ENCODE measurements around the gene SNRNP25.
A peak's percentile ranks its signal among the peaks of the same experiment; 100 is the strongest.

SNRNP25 gene

DNA sequence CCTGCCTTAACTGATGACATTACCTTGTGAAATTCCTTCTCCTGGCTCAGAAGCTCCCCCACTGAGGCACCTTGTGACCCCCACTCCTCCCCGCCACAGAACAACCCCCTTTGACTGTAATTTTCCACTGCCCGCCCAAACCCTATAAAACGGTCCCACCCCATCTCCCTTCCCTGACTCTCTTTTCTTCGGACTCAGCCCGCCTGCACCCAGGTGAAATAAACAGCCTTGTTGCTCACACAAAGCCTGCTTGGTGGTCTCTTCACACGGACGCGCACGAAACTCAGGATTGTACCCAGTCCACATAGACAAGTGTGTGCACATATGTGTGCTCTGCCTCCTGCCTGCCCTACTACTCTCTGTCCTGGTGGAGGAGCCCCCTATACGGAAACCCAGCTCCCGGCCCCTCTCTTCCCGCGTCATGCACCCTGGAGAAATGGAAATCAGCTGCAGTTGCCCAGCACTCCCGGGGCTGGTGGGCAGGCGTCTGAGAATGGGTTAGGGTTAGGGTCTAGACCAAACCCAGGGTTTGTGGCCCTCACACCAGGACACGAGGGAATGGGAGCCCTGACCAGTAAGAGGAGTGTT, 21.2 kb downstream of the SNRNP25 start:
- no peak overlapping the region for H3K9ac ChIP-seq (ENCODE audit: low read depth, low read length)
- H3K4me1 ChIP-seq (ENCODE audit: control insufficient read depth, insufficient read depth, low read length), result peaks cover 58% of the 10 kb centered on the region
- H3K27ac ChIP-seq (ENCODE audit: low read depth, low read length), result peak overlapping the region; percentile 43
- no peak overlapping the region for H3K4me3 ChIP-seq (ENCODE audit: low read depth, low read length)
- no peaks in the 10 kb centered on the region for H3K9me3 ChIP-seq (ENCODE audit: control insufficient read depth, insufficient read depth, low read length)
- H3K27me3 ChIP-seq (ENCODE audit: control insufficient read depth, insufficient read depth, low read length), result no peaks in the 10 kb centered on the region
- H3K36me3 ChIP-seq (ENCODE audit: control insufficient read depth, insufficient read depth, low read length), result peaks cover 4% of the 10 kb centered on the region

DNA sequence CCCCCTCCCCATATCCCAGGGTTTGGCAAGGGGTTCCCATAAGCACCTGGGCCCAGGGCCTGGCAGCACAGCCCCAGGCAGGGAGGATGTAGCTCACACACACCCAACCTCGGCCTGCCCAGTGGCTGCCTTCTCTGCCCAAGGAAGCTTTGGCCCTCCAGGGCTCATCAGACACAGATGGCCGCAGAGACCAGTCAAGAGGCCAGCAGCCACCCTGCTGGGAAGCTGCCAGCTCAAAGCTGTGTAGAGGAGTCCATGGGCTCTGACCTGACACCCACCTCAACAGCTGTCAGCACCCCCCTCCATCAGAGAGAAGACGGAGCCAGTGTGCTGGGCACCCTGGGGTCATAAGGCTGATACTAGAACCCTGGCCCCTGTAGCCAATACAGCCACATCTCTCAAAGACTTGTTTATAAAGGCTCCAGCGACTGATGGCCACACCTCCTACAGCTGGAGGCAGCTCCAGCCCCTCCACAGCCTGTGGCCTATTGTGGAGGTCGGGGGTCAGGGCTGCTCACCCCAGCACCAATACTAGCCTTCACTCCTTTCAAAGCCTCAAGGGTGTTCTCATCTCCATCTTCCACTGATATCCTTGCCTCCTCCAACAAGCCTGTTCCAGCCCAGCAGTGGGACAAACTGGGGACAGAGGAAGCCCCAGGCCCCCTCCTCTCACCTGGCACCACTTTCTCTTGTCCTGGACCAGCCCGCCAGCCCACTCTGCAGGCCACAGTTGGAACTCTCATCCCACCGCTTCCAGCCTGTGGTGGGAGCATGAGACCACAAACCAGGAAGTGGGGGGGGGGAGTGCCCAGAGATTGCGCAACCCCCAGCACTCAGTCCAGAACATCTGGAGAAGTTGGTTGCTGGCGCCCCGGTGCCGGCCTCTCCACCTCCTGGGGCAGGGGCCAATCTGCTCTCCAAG, 22.2 kb downstream of the SNRNP25 start:
- H3K27ac ChIP-seq (ENCODE audit: low read depth, low read length), result peak overlapping the region; percentile 43
- no peak overlapping the region for H3K9ac ChIP-seq (ENCODE audit: low read depth, low read length)
- H3K4me3 ChIP-seq (ENCODE audit: low read depth, low read length), result no peak overlapping the region

DNA sequence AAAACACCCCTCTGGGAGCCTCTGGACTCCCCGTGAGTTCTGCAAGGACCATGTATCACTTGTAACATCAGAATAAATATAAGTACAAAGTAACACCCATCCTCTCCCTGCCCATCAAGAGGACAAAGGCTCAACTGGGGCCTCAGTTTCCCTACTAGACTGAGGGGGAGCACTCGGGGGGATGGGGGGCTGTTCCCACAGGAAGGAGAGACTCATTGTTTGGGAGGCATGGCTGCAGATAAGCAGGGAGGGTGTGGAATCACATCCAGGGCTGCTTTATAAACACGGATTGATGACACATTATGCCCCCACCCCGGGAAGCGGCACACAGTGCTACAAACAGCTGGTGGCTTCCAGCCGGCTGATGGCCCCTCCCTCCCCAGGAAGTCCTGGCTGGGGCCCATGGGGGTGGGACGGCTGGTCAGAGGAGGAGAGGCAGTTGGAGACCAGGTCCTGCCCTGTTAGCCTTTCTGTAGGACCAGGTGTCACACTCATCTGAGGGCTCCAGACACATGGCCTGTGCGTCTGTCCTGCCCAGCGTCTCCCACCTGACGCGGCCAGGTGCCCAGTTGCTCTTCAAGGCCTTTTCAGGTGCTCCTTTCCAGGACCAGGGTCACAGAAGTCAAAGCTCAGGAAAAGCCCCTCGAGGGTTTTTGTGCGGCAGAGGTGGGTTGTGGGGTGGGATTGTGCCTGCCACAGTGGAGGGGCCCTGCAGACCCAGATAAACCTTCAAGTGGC, 23.1 kb downstream of the SNRNP25 start:
- H3K4me1 ChIP-seq (ENCODE audit: control insufficient read depth, insufficient read depth, low read length), result peaks cover 53% of the 10 kb centered on the region
- no peaks in the 10 kb centered on the region for H3K9me3 ChIP-seq (ENCODE audit: control insufficient read depth, insufficient read depth, low read length)
- no peak overlapping the region for H3K4me3 ChIP-seq (ENCODE audit: low read depth, low read length)

More for the DNA sequence above, 22.2 kb downstream of the SNRNP25 start:
- Histone ChIP-seq H3K9me3 (ENCODE audit: control insufficient read depth, insufficient read depth, low read length) (no peaks in the 10 kb centered on the region), H3K4me1 (ENCODE audit: control insufficient read depth, insufficient read depth, low read length) (peaks cover 57% of the 10 kb centered on the region), H3K27me3 (ENCODE audit: control insufficient read depth, insufficient read depth, low read length) (no peaks in the 10 kb centered on the region), H3K36me3 (ENCODE audit: control insufficient read depth, insufficient read depth, low read length) (peaks cover 8% of the 10 kb centered on the region)

DNA sequence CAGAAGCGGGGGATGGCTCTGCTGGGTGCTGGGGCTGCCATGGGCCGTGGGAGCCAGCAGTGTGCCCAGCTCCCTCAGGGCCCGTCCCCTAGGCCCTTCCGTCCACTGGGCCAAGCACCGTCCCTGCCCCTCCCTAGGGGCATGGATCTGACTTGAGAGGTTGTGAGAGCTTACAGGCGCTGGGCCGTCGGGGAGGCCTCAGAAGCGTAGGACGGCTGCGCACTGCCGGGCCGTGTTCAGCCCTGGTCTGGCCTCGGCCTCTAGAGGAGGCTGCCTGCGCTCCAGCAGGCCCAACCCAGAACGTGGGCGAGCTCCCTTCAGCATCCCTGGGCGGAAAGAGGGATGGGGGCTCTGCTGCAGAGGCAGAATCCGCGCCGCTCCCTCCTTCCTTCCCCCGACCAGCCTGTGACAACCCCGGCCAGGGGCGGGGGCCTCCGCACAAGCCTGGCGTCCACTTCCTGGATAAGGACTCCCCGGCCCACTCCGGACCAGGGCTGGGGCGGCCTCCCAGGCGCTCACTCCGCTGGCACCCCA, 23.7 kb downstream of the SNRNP25 start:
- no peak overlapping the region for H3K9ac ChIP-seq (ENCODE audit: low read depth, low read length)
- H3K27me3 ChIP-seq (ENCODE audit: control insufficient read depth, insufficient read depth, low read length), result no peaks in the 10 kb centered on the region
- H3K4me1 ChIP-seq (ENCODE audit: control insufficient read depth, insufficient read depth, low read length), result peaks cover 53% of the 10 kb centered on the region
- H3K4me3 ChIP-seq (ENCODE audit: low read depth, low read length), result peak overlapping the region; percentile 83
- peak overlapping the region; percentile 42 for H3K27ac ChIP-seq (ENCODE audit: low read depth, low read length)
- H3K9me3 ChIP-seq (ENCODE audit: control insufficient read depth, insufficient read depth, low read length), result no peaks in the 10 kb centered on the region
- peaks cover 8% of the 10 kb centered on the region for H3K36me3 ChIP-seq (ENCODE audit: control insufficient read depth, insufficient read depth, low read length)

More for the DNA sequence above, 23.1 kb downstream of the SNRNP25 start:
- H3K27ac ChIP-seq (ENCODE audit: low read depth, low read length), result peak overlapping the region; percentile 18
- no peak overlapping the region for H3K9ac ChIP-seq (ENCODE audit: low read depth, low read length)
- no peaks in the 10 kb centered on the region for H3K27me3 ChIP-seq (ENCODE audit: control insufficient read depth, insufficient read depth, low read length)
- H3K36me3 ChIP-seq (ENCODE audit: control insufficient read depth, insufficient read depth, low read length), result peaks cover 8% of the 10 kb centered on the region

DNA sequence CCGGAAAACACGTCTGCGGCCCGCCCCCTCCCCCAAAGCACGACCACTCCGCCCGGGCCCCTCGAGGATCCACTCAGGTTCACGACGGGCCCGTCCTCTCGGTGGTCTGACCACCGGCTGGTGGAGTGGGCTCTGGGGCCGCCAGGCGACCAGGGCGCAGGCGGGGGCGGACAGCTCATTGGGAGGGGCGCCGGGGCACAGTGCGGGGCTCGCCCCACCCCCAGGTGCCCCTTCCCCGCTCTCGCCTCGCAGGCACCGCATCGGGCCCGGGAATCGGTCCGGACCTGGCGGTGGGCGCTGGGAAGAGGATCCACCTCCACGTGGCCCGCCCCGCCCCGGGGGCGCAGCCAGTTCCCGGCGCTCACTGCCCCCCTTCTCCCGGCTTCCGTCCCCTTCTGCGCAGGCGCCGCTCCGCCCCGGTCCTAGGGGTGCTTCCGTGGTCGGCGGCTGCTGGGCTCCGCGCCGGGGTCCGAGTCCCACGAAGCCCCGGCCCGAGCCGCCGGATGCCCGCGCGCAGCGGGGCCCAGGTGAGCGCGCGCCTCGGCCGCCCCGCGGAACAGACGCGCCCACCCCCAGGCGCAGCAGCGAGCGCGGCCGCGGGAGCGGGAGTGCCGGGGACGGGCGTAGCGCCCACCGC, 24.3 kb downstream of the SNRNP25 start, which contains the start of gene MPG:
Gene MPG, plus strand, starts transcription at position 419 of the 637 bp plus-strand sequence. Its CDS starts 85 bp downstream, at position 504.
- peaks cover 8% of the 10 kb centered on the region for H3K36me3 ChIP-seq (ENCODE audit: control insufficient read depth, insufficient read depth, low read length)
- H3K27ac ChIP-seq (ENCODE audit: low read depth, low read length), result peak within 1 kb of the TSS; percentile 42
- H3K27me3 ChIP-seq (ENCODE audit: control insufficient read depth, insufficient read depth, low read length), result no peaks in the 10 kb centered on the region
- peaks cover 49% of the 10 kb centered on the region for H3K4me1 ChIP-seq (ENCODE audit: control insufficient read depth, insufficient read depth, low read length)
- H3K9ac ChIP-seq (ENCODE audit: low read depth, low read length), result peak within 1 kb of the TSS; percentile 64; the same call in 1 of the 2 replicates
- no peaks in the 10 kb centered on the region for H3K9me3 ChIP-seq (ENCODE audit: control insufficient read depth, insufficient read depth, low read length)
- H3K4me3 ChIP-seq (ENCODE audit: low read depth, low read length), result peak within 1 kb of the TSS; percentile 83

DNA sequence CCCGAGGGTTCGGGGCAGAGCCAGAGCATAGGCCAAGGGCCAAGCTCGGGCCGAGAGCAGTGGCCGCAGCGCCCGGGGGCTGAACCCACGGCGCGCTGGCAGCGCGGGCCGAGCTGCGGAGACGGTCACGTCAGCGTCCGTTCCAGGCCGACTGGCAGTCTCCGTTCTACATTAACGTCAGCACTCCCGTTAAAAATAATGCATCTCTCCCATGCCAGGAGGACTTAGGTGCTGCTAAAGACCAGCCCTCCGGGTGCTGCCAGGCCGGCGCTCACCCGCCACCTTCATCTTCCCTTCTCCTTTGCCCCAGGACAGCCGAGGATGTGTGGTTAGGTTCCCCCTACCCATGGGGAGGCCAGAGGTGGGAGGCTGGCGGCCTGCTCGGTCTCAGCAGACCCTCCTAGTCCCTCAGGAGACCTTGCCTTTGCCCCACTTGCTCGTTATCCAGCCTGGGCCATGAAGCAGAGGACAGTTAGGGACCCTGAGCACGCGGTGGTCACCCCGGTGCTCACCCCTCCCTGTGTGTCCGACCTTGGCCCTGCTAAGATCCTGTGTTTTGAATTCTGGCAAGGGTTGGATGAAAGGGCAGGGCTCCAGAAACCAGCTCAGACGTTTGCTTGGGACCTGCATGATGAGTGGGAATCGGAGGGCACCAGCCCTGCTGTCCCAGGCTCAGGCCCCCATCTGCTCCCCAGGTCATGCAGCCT, 25.0 kb downstream of the SNRNP25 start:
- Histone ChIP-seq H3K9me3 (ENCODE audit: control insufficient read depth, insufficient read depth, low read length) (no peaks in the 10 kb centered on the region), H3K36me3 (ENCODE audit: control insufficient read depth, insufficient read depth, low read length) (peaks cover 8% of the 10 kb centered on the region), H3K4me3 (ENCODE audit: low read depth, low read length) (peak overlapping the region; percentile 83), H3K27me3 (ENCODE audit: control insufficient read depth, insufficient read depth, low read length) (no peaks in the 10 kb centered on the region), H3K9ac (ENCODE audit: low read depth, low read length) (peak overlapping the region; percentile 64; the same call in 1 of the 2 replicates), H3K27ac (ENCODE audit: low read depth, low read length) (no peak overlapping the region), H3K4me1 (ENCODE audit: control insufficient read depth, insufficient read depth, low read length) (peaks cover 43% of the 10 kb centered on the region)

DNA sequence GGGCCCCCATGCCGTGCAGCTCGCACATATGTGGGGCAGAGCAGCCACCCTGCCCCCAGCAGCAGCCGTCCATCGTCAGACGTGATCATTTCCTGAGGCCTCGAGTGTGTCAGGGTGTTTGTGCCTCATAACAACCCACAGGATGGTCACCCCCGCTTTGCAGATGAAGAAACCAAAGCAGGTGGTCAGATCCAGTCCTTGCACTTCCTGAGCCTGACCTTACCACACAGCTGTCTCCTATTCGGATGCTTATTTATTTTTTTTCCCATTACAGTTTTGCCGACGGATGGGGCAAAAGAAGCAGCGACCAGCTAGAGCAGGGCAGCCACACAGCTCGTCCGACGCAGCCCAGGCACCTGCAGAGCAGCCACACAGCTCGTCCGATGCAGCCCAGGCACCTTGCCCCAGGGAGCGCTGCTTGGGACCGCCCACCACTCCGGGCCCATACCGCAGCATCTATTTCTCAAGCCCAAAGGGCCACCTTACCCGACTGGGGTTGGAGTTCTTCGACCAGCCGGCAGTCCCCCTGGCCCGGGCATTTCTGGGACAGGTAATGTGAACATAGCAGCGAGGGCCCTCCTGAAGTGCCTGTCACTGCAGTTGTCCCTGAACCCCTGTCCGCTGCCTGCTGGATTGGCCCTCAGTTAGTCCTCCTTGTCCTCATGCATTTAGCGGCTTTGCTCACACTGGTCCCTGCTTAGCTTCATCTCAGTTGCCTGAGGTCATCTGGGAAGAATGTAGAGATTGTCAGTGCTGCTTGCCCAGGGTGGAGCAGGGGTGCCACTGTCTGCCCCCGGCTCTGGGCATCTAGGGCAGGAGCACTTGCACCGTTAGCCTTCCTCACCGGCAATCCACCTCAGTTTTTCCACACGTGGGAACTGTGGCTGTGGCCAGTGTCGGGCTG, 25.8 kb downstream of the SNRNP25 start:
- Histone ChIP-seq H3K4me3 (ENCODE audit: low read depth, low read length) (peak overlapping the region; percentile 83; the same call in 1 of the 2 replicates), H3K27me3 (ENCODE audit: control insufficient read depth, insufficient read depth, low read length) (no peaks in the 10 kb centered on the region), H3K9me3 (ENCODE audit: control insufficient read depth, insufficient read depth, low read length) (no peaks in the 10 kb centered on the region), H3K9ac (ENCODE audit: low read depth, low read length) (no peak overlapping the region), H3K27ac (ENCODE audit: low read depth, low read length) (no peak overlapping the region), H3K4me1 (ENCODE audit: control insufficient read depth, insufficient read depth, low read length) (peaks cover 35% of the 10 kb centered on the region), H3K36me3 (ENCODE audit: control insufficient read depth, insufficient read depth, low read length) (peaks cover 13% of the 10 kb centered on the region)

DNA sequence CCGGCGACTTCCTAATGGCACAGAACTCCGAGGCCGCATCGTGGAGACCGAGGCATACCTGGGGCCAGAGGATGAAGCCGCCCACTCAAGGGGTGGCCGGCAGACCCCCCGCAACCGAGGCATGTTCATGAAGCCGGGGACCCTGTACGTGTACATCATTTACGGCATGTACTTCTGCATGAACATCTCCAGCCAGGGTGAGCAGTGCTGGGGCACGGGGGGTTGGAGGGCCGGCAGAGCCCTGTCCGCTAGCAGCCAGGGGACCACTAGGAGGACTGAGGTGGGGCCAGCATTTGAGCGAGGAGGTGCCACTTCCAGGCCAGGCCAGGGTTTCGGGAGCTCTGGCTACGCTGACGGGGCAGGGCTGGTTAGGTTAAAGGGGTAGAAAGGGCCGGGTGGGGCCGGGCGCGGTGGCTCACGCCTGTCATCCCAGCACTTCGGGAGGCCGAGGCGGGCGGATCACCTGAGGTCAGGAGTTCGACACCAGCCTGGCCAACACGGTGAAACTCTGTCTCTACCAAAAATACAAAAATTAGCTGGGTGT, 29.5 kb downstream of the SNRNP25 start:
- Histone ChIP-seq H3K27ac (ENCODE audit: low read depth, low read length) (no peak overlapping the region), H3K9me3 (ENCODE audit: control insufficient read depth, insufficient read depth, low read length) (no peaks in the 10 kb centered on the region), H3K4me1 (ENCODE audit: control insufficient read depth, insufficient read depth, low read length) (peaks cover 8% of the 10 kb centered on the region), H3K27me3 (ENCODE audit: control insufficient read depth, insufficient read depth, low read length) (no peaks in the 10 kb centered on the region), H3K9ac (ENCODE audit: low read depth, low read length) (no peak overlapping the region), H3K36me3 (ENCODE audit: control insufficient read depth, insufficient read depth, low read length) (peaks cover 45% of the 10 kb centered on the region), H3K4me3 (ENCODE audit: low read depth, low read length) (no peak overlapping the region)
